Fibroblast of lung (primary cell): Measurements from ENCODE around the gene FBXO3. TPM values are rescaled to one million over a fixed set of nuclear protein-coding genes. Genes with fewer than 3 reads are reported as not detected.

Source experiments
- DNase-seq, 2 donors: peaks; one replicate each; pipeline versions ENCODE4 v3.0.0 to v3.0.0-alpha.2; 2010; ENCODE audit warnings: low read depth in 2 of 2
- H2AFZ ChIP-seq: 2 replicates; pipeline ENCODE4 v1.5.1; 2012; ENCODE audit warnings: low read length, control low read depth, inconsistent platforms
- H3K27ac ChIP-seq: 2 replicates; pipeline ENCODE4 v1.5.1; 2011; ENCODE audit warnings: low read length, control low read depth; ENCODE audit not compliant: insufficient read depth
- H3K27me3 ChIP-seq: 2 replicates; pipeline ENCODE4 v1.5.1; 2011; ENCODE audit warnings: mild to moderate bottlenecking, low read length; ENCODE audit not compliant: control insufficient read depth, insufficient read depth
- H3K36me3 ChIP-seq: 2 replicates; pipeline ENCODE4 v1.5.1; 2011; ENCODE audit warnings: low read length; ENCODE audit not compliant: control insufficient read depth, insufficient read depth
- H3K4me1 ChIP-seq: 2 replicates; pipeline ENCODE4 v1.5.1; 2011; ENCODE audit warnings: low read length; ENCODE audit not compliant: control insufficient read depth, insufficient read depth; ENCODE audit errors: extremely low read depth
- H3K4me2 ChIP-seq: 2 replicates; pipeline ENCODE4 v1.5.1; 2011; ENCODE audit warnings: low read length, control low read depth; ENCODE audit not compliant: insufficient read depth; ENCODE audit errors: extremely low read depth
- H3K4me3 ChIP-seq, 4 experiments: fragments of 200-600 bp in 1 of 4; sonication (generic) in 1 of 4; replicated peaks in 1 of 4; 2 replicates each; pipeline ENCODE4 v1.5.1; 2011 to 2016; ENCODE audit warnings: low read length in 4 of 4, low read depth in 3 of 4, mild to moderate bottlenecking in 3 of 4, control low read depth in 2 of 4, inconsistent platforms in 1 of 4, mixed read lengths in 1 of 4; ENCODE audit not compliant: insufficient read depth in 1 of 4; ENCODE audit errors: control extremely low read depth in 1 of 4
- H3K79me2 ChIP-seq: 2 replicates; pipeline ENCODE4 v1.5.1; 2012; ENCODE audit warnings: mild to moderate bottlenecking, low read length, inconsistent platforms; ENCODE audit not compliant: control insufficient read depth, insufficient read depth
- H3K9ac ChIP-seq: 2 replicates; pipeline ENCODE4 v1.5.1; 2011; ENCODE audit warnings: mild to moderate bottlenecking, low read length, control low read depth; ENCODE audit not compliant: insufficient read depth
- H3K9me3 ChIP-seq: 2 replicates; pipeline ENCODE4 v1.5.1; 2012; ENCODE audit warnings: low read depth, low read length; ENCODE audit not compliant: control insufficient read depth, insufficient read depth
- H4K20me1 ChIP-seq: 2 replicates; pipeline ENCODE4 v1.5.1; 2011; ENCODE audit warnings: low read length; ENCODE audit not compliant: control insufficient read depth, insufficient read depth; ENCODE audit errors: extremely low read depth
- CTCF ChIP-seq, 2 donors: IDR thresholded peaks in 1 of 2; conservative IDR thresholded peaks in 1 of 2; 1 replicate in 1 of 2; 2 replicates in 1 of 2; pipeline ENCODE4 v1.5.1; 2011 to 2012; ENCODE audit warnings: low read length in 2 of 2, control low read depth in 1 of 2, inconsistent platforms in 1 of 2, low read depth in 1 of 2, mild to moderate bottlenecking in 1 of 2
- EZH2 ChIP-seq: IDR thresholded peaks from 2 replicates; pipeline ENCODE4 v1.5.1; 2012; ENCODE audit warnings: low read length, control low read depth, mild to moderate bottlenecking; ENCODE audit errors: missing control alignments
- polyA plus RNA-seq, 2 donors: library from polyadenylated mRNA; depleted of rRNA in 1 of 2; stranded (reverse) in 1 of 2; unstranded in 1 of 2; fragments of >200 nt; gene quantifications; 2 replicates each; pipeline ENCODE4 v1.2.1, GENCODE V29; 2011 to 2012; ENCODE audit warnings: missing spikeins in 1 of 2
- total RNA-seq: library from RNA; depleted of rRNA; stranded (reverse); fragments of >200 nt; gene quantifications from 2 replicates; pipeline ENCODE4 v1.2.1, GENCODE V29; 2014

Gene FBXO3
- total and polyA plus RNA-seq, 2 donors (not counting 1 experiment from before 2014, with no cell fraction given), result 28.7 to 46.2 TPM

GRCh38 chr11:33769542-33769941, 4.8 kb downstream of the FBXO3 start:
- Histone ChIP-seq H3K36me3 (peaks cover 5% of the 10 kb centered on the region), H3K4me2 (no peak overlapping the region), H3K9me3 (no peaks in the 10 kb centered on the region), H3K4me1 (no peaks in the 10 kb centered on the region), H3K9ac (no peak overlapping the region), H3K79me2 (peaks cover 17% of the 10 kb centered on the region), H3K27me3 (no peaks in the 10 kb centered on the region), H3K27ac (no peak overlapping the region), H4K20me1 (no peaks in the 10 kb centered on the region), H2AFZ (no peak overlapping the region), H3K4me3 (no peak overlapping the region)
- no peak for TF ChIP-seq EZH2
- TF ChIP-seq CTCF (conservative IDR thresholded peaks at IDR 0.05 in 1 of 2, IDR thresholded peaks at IDR 0.05 in 1 of 2; ENCODE audit: low read depth in 1 of 2, low read length in 2 of 2), result no peak
- DNase-seq, result peak in 1 of 2 donors; percentile 13

GRCh38 chr11:33767624-33768023, 6.7 kb downstream of the FBXO3 start:
- Histone ChIP-seq H3K79me2 (peaks cover 7% of the 10 kb centered on the region), H3K4me3 (no peak overlapping the region), H3K27ac (no peak overlapping the region), H3K4me2 (no peak overlapping the region), H3K27me3 (no peaks in the 10 kb centered on the region), H2AFZ (no peak overlapping the region), H3K9me3 (no peaks in the 10 kb centered on the region), H3K36me3 (peaks cover 5% of the 10 kb centered on the region), H3K4me1 (no peaks in the 10 kb centered on the region), H4K20me1 (no peaks in the 10 kb centered on the region), H3K9ac (no peak overlapping the region)
- DNase-seq, result no peak
- TF ChIP-seq EZH2 (no peak), CTCF (conservative IDR thresholded peaks at IDR 0.05 in 1 of 2, IDR thresholded peaks at IDR 0.05 in 1 of 2; ENCODE audit: low read depth in 1 of 2, low read length in 2 of 2) (no peak)

- H3K27ac ChIP-seq, result no peak overlapping the region
- no peaks in the 10 kb centered on the region for H3K4me1 ChIP-seq
- no peak overlapping the region for H3K4me3 ChIP-seq
- H4K20me1 ChIP-seq, result no peaks in the 10 kb centered on the region
- TF ChIP-seq CTCF (conservative IDR thresholded peaks at IDR 0.05 in 1 of 2, IDR thresholded peaks at IDR 0.05 in 1 of 2; ENCODE audit: low read depth in 1 of 2, low read length in 2 of 2) (no peak), EZH2 (no peak)
- peaks cover 5% of the 10 kb centered on the region for H3K36me3 ChIP-seq
- no peak overlapping the region for H3K9ac ChIP-seq
- no peak for DNase-seq
- no peaks in the 10 kb centered on the region for H3K79me2 ChIP-seq
- no peaks in the 10 kb centered on the region for H3K9me3 ChIP-seq
- H3K4me2 ChIP-seq, result no peak overlapping the region
- no peak overlapping the region for H2AFZ ChIP-seq
- H3K27me3 ChIP-seq, result no peaks in the 10 kb centered on the region
Measured at GRCh38 chr11:33766085-33766484, 8.2 kb downstream of the FBXO3 start.
